HepG2 (cell line): ENCODE results near the gene SMPX. TPM values are rescaled to one million over a fixed set of nuclear protein-coding genes. Genes with fewer than 3 reads are reported as not detected.
A peak's percentile ranks its signal among the peaks of the same experiment; 100 is the strongest.

Source experiments
- ATAC-seq: fragments of 200-7000 bp; cut with Tn5 transposase; 3 replicates; pipeline ENCODE4 v1.9.1; 2020; ENCODE audit warnings: mild to moderate bottlenecking, moderate library complexity
- BruUV-seq: library from RNA; stranded (reverse); fragments of 400-500 nt; replicated peaks from 2 replicates; lab custom pipeline; 2021; lab: Mats Ljungman, UMichigan
- CTCF ChIA-PET: fragments of 300-600 bp; formaldehyde crosslinking; extraction: SDS; loops from one replicate; lab custom pipeline; 2021; ENCODE audit warnings: low total read pairs, inconsistent platforms, low intra/inter-chr PET ratio; lab: Yijun Ruan, JAX
- POLR2A ChIA-PET: fragments of 350-600 bp; sonication (Branson Sonifier 250); formaldehyde crosslinking; loops from one replicate; lab custom pipeline; 2020; ENCODE audit warnings: antibody characterized with exemption, inconsistent platforms; lab: Yijun Ruan, JAX
- DNase-seq: peaks from one replicate; pipeline ENCODE4 v3.0.0-alpha.2; 2015; ENCODE audit warnings: low spot score
- FAIRE-seq: peaks from 3 replicates; lab custom pipeline; 2011; peaks lifted over from hg19 to GRCh38; lab: Jason Lieb, UNC
- H2AFZ ChIP-seq: one replicate; pipeline ENCODE4 v1.6.1; 2011; ENCODE audit warnings: low read length, inconsistent platforms
- H3K27ac ChIP-seq: fragments of 300-600 bp; 3 replicates; pipeline ENCODE4 v1.8.0; 2011; ENCODE audit warnings: mixed run types, mild to moderate bottlenecking, mixed read lengths, low read length, inconsistent platforms; ENCODE audit not compliant: insufficient read depth; ENCODE audit errors: extremely low read length
- H3K27me3 ChIP-seq, 2 experiments: fragments of 200-600 bp in 1 of 2; 2 replicates in 1 of 2; 3 replicates in 1 of 2; pipeline versions ENCODE4 v1.6.0 to v1.8.0; 2011; ENCODE audit warnings: low read length in 2 of 2, mild to moderate bottlenecking in 2 of 2, moderate library complexity in 2 of 2, inconsistent platforms in 1 of 2; ENCODE audit not compliant: insufficient read depth in 2 of 2, control insufficient read depth in 1 of 2
- H3K36me3 ChIP-seq, 2 experiments: fragments of 200-600 bp in 1 of 2; replicated peaks in 1 of 2; 2 replicates in 1 of 2; 3 replicates in 1 of 2; pipeline versions ENCODE4 v1.5.1 to v1.8.0; 2011; ENCODE audit warnings: low read length in 2 of 2, inconsistent platforms in 1 of 2; ENCODE audit not compliant: insufficient read depth in 2 of 2, control insufficient read depth in 1 of 2
- H3K4me1 ChIP-seq: 2 replicates; pipeline ENCODE4 v1.5.1; 2012; ENCODE audit warnings: low read length, inconsistent platforms; ENCODE audit not compliant: insufficient read depth
- H3K4me2 ChIP-seq: 2 replicates; pipeline ENCODE4 v1.6.0; 2011; ENCODE audit warnings: low read depth, low read length, inconsistent platforms
- H3K4me3 ChIP-seq, 3 experiments: fragments of 200-600 bp in 1 of 3; sonication (generic), shearing (Covaris generic) in 1 of 3; replicated peaks in 1 of 3; 2 replicates each; pipeline ENCODE4 v1.5.1; 2011 to 2016; ENCODE audit warnings: low read length in 3 of 3, inconsistent platforms in 2 of 3, low read depth in 2 of 3, mild to moderate bottlenecking in 2 of 3, control low read depth in 1 of 3, mixed read lengths in 1 of 3; ENCODE audit not compliant: insufficient read depth in 1 of 3
- H3K79me2 ChIP-seq: one replicate; pipeline ENCODE4 v1.6.1; 2011; ENCODE audit warnings: low read length, inconsistent platforms; ENCODE audit not compliant: insufficient read depth
- H3K9ac ChIP-seq: 2 replicates; pipeline ENCODE4 v1.6.0; 2011; ENCODE audit warnings: mild to moderate bottlenecking, low read depth, low read length, inconsistent platforms; ENCODE audit not compliant: insufficient read depth
- H3K9me3 ChIP-seq: 2 replicates; pipeline ENCODE4 v1.5.1; 2012; ENCODE audit warnings: mild to moderate bottlenecking, low read length
- H4K20me1 ChIP-seq: 2 replicates; pipeline ENCODE4 v1.6.0; 2011; ENCODE audit warnings: inconsistent platforms, mild to moderate bottlenecking, low read length, moderate library complexity; ENCODE audit not compliant: insufficient read depth
- CEBPZ ChIP-seq: IDR thresholded peaks from 2 replicates; pipeline ENCODE4 v1.6.1; 2012; ENCODE audit warnings: low read length, improper control_type of control experiment
- HNF1A ChIP-seq, 2 experiments: sonication (generic) in 1 of 2; formaldehyde crosslinking in 1 of 2; IDR thresholded peaks; 2 replicates each; pipeline versions ENCODE4 v1.4.0 to v1.6.1; 2016 to 2020; ENCODE audit warnings: borderline replicate concordance in 1 of 2, low read depth in 1 of 2, mild to moderate bottlenecking in 1 of 2, missing genetic modification reagents in 1 of 2
- HNF4A ChIP-seq: sonication (generic); formaldehyde crosslinking; IDR thresholded peaks from 2 replicates; pipeline ENCODE4 v1.4.0; 2020; ENCODE audit warnings: missing genetic modification reagents
- KDM6A ChIP-seq: IDR thresholded peaks from 2 replicates; pipeline ENCODE4 v1.6.1; 2016; ENCODE audit warnings: low read depth
- MAF1 ChIP-seq: sonication (generic); formaldehyde crosslinking; IDR thresholded peaks from 2 replicates; pipeline ENCODE4 v1.5.0; 2020; ENCODE audit warnings: missing genetic modification reagents, borderline replicate concordance
- MAX ChIP-seq: IDR thresholded peaks from 2 replicates; pipeline ENCODE4 v1.6.1; 2012; ENCODE audit warnings: inconsistent platforms
- POLR2AphosphoS2 ChIP-seq: IDR thresholded peaks from 2 replicates; pipeline ENCODE4 v1.6.1; 2011; ENCODE audit warnings: low read depth, low read length, improper control_type of control experiment
- SIX4 ChIP-seq: sonication (generic); formaldehyde crosslinking; IDR thresholded peaks from 2 replicates; pipeline ENCODE4 v1.4.0; 2020; ENCODE audit warnings: missing genetic modification reagents
- TEAD3 ChIP-seq: optimal IDR thresholded peaks from 2 replicates; pipeline ENCODE3; 2016; ENCODE audit warnings: borderline replicate concordance
- YEATS2 ChIP-seq: sonication (generic); formaldehyde crosslinking; IDR thresholded peaks from 2 replicates; pipeline ENCODE4 v1.4.0; 2020; ENCODE audit warnings: missing genetic modification reagents, borderline replicate concordance
- ZFX ChIP-seq: sonication (generic); formaldehyde crosslinking; IDR thresholded peaks from 2 replicates; pipeline ENCODE4 v1.4.0; 2020; ENCODE audit warnings: mild to moderate bottlenecking, low read depth, missing genetic modification reagents, moderate library complexity
- ZNF629 ChIP-seq: sonication (generic); formaldehyde crosslinking; conservative IDR thresholded peaks from 2 replicates; pipeline ENCODE4 v1.5.0; 2020; ENCODE audit warnings: missing genetic modification reagents
- ZNF816 ChIP-seq: sonication (generic); formaldehyde crosslinking; IDR thresholded peaks from 2 replicates; pipeline ENCODE4 v1.8.0; 2022; ENCODE audit warnings: missing genetic modification reagents, mild to moderate bottlenecking, borderline replicate concordance
- WGBS: methylation state at CpG from one replicate; pipeline ENCODE4 v1.1.6; 2017; ENCODE audit warnings: low lambda C conversion rate; 5-methylcytosine and 5-hydroxymethylcytosine counted together
- in situ Hi-C: cut with HindIII; loops from 2 replicates; pipeline ENCODE4 v1.10.0; 2017; ENCODE audit warnings: low pct_unique_long_range_greater_than_20kb; ENCODE audit not compliant: extremely low pct_ligation_motif_present
- intact Hi-C: fragments of 100-400 bp; cut with micrococcal nuclease; formaldehyde crosslinking; loops from one replicate; pipeline ENCODE4 v1.10.0; 2022; ENCODE audit not compliant: unreplicated experiment
- polyA plus RNA-seq, 8 experiments: library from polyadenylated mRNA; depleted of rRNA in 3 of 8; stranded (reverse) in 7 of 8; unstranded in 1 of 8; fragments of >200 nt; fragmentation: Illumina TruSeq in 4 of 8; extraction: Trizol in 4 of 8; gene quantifications; 2 replicates each; pipeline versions ENCODE4 v1.2.1 to v1.2.3, GENCODE V29; 2011 to 2016; ENCODE audit warnings: low read depth in 4 of 8, missing spikeins in 1 of 8, mixed read lengths in 1 of 8; ENCODE audit not compliant: insufficient read depth in 1 of 8
- total RNA-seq, 5 experiments: library from RNA; depleted of rRNA; stranded (reverse); fragments of >200 nt; fragmentation: Illumina TruSeq; extraction: Trizol; gene quantifications; 2 replicates each; pipeline ENCODE4 v1.2.3, GENCODE V29; 2016; ENCODE audit warnings: low read depth in 1 of 5

The SMPX gene
- total and polyA plus RNA-seq, 2 of the 13 experiments (the other 11 are each of a cell fraction or from before 2014, with no cell fraction given): 0.95 to 1.8 TPM

- H3K4me3 ChIP-seq: no peak overlapping the region
- peak; percentile 59 for DNase-seq
- CTCF ChIA-PET: no interaction called here
- POLR2A ChIA-PET: no interaction called here
- intact Hi-C loops (no loop called here), in situ Hi-C loops (loop anchor here (25.0 kb wide), 1 partner anchor 1203 kb away; no protein-coding TSS in a partner anchor)
- no TSS peak for BruUV-seq
- FAIRE-seq: peak; percentile 78
- H3K9me3 ChIP-seq: no peaks in the 10 kb centered on the region
- H3K36me3 ChIP-seq: no peaks in the 10 kb centered on the region
- WGBS: 75% methylated on average over 1 of the region's 1 CpG
- H2AFZ ChIP-seq: no peak overlapping the region
- H3K9ac ChIP-seq: no peak overlapping the region
- H3K27ac ChIP-seq: peak overlapping the region; percentile 11
- peak; percentile 90 for ATAC-seq
- no peaks in the 10 kb centered on the region for H3K27me3 ChIP-seq
- 0 out of 2 replicates have a peak overlapping the region, but pooled peaks have one; percentile 32 for H3K4me2 ChIP-seq
- no peaks in the 10 kb centered on the region for H4K20me1 ChIP-seq
- H3K4me1 ChIP-seq: peaks cover 26% of the 10 kb centered on the region
- H3K79me2 ChIP-seq: no peaks in the 10 kb centered on the region
- TF ChIP-seq MAF1 (CRISPR knock-in tag) (no peak), ZNF816 (CRISPR knock-in tag) (no peak), TEAD3 (CRISPR knock-in tag) (peak; percentile 39), ZFX (CRISPR knock-in tag) (peak; percentile 43; the same call in 1 of the 2 replicates), HNF1A (IDR thresholded peaks at IDR 0.05; ENCODE audit: low read depth) (no peak), HNF1A (CRISPR knock-in tag; IDR thresholded peaks at IDR 0.05; ENCODE audit: borderline replicate concordance) (peak; percentile 15; the same call in 1 of the 2 replicates), HNF4A (CRISPR knock-in tag) (peak; percentile 80), MAX (0 out of 2 replicates have a peak, but pooled peaks have one; percentile 16), ZNF629 (CRISPR knock-in tag) (peak; percentile 62), SIX4 (no peak), CEBPZ (no peak), YEATS2 (CRISPR knock-in tag) (no peak), KDM6A (CRISPR knock-in tag) (0 out of 2 replicates have a peak, but pooled peaks have one; percentile 11), POLR2AphosphoS2 (no peak)
Observed at GRCh38 chrX:21740329-21741274, 17.3 kb downstream of the SMPX start.
